DOHH2 (cell line): ENCODE data around the gene TNK1.

Experiments used
- CTCF ChIP-seq: fragments of 200-600 bp; sonication (generic); IDR thresholded peaks from one replicate; pipeline ENCODE4 v1.5.1; 2014; ENCODE audit warnings: antibody characterized with exemption, mild to moderate bottlenecking, low read depth, low read length; ENCODE audit not compliant: poor library complexity, severe bottlenecking
- EZH2phosphoT487 ChIP-seq: fragments of 200-600 bp; sonication (generic); IDR thresholded peaks from 2 replicates; pipeline ENCODE4 v1.6.1; 2017; ENCODE audit warnings: borderline replicate concordance, mild to moderate bottlenecking, antibody characterized with exemption, low read length, moderate library complexity, mixed read lengths

DNA sequence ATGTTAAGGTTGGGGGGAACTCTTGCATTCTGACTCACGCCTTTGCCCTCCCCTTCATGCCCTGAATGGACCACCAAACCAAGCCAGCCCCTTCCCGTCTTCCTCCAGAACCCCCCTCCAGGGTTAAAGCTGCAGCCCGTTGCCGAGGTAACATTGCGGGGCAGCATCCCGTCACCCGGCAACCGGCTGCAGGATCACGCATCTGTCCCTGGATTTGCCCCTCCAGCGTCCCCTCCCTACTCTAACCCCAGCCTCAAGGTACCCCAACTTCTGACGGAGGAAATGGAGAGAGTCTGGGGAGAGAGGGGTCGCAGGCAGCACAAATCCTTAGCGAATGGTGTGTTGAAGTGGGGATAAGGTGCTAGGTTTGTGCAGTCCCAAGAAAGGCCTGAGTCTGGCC lies 26.2 kb downstream of the TNK1 start:
- TF ChIP-seq CTCF (no peak), EZH2phosphoT487 (no peak)
